ENCODE data around the gene ASPSCR1.

- TF ChIP-seq, protein P1, sequence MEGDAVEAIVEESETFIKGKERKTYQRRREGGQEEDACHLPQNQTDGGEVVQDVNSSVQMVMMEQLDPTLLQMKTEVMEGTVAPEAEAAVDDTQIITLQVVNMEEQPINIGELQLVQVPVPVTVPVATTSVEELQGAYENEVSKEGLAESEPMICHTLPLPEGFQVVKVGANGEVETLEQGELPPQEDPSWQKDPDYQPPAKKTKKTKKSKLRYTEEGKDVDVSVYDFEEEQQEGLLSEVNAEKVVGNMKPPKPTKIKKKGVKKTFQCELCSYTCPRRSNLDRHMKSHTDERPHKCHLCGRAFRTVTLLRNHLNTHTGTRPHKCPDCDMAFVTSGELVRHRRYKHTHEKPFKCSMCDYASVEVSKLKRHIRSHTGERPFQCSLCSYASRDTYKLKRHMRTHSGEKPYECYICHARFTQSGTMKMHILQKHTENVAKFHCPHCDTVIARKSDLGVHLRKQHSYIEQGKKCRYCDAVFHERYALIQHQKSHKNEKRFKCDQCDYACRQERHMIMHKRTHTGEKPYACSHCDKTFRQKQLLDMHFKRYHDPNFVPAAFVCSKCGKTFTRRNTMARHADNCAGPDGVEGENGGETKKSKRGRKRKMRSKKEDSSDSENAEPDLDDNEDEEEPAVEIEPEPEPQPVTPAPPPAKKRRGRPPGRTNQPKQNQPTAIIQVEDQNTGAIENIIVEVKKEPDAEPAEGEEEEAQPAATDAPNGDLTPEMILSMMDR (IDR thresholded peaks at IDR 0.05): no peak
- TF ChIP-seq EZH2 (IDR thresholded peaks at IDR 0.05) (no peak), EZH2phosphoT487 (IDR thresholded peaks at IDR 0.05) (no peak)
These were observed 52.6 kb downstream of the ASPSCR1 start for GRCh38 chr17:82029990-82030469.
